ENCODE data around the gene DACH1. TPM values are rescaled to one million over a fixed set of nuclear protein-coding genes. Genes with fewer than 3 reads are reported as not detected.

The DACH1 gene
- total RNA-seq, 1 experiment from 2014 or later: not detected

DNA sequence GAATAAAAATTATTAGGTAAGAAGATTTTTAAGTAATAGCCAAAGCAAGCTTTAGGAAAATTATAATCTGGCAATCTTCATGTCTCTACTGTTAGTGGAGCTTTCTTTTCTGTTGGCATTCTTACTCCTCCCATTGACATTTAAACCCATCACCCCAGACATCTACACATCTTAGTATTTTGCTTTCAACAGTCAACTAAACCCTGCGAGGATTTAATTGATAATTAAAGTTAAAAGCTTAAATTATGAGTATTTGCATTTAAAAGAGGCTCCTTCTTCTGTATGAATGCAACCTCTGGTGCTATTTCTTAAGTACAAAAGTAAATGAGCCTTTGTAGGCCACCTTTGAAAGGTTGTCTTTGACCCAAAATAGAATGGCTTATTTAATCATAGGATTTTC is 148.1 kb downstream of the DACH1 start:
- Histone ChIP-seq H2AFZ (ENCODE audit: low read length) (no peak overlapping the region), H3K27ac (ENCODE audit: low read length) (no peak overlapping the region), H3K9me3 (ENCODE audit: low read length) (no peaks in the 10 kb centered on the region), H3K4me2 (ENCODE audit: low read length) (no peak overlapping the region), H3K4me1 (ENCODE audit: insufficient read depth, low read length) (no peaks in the 10 kb centered on the region), H4K20me1 (ENCODE audit: low read length) (no peaks in the 10 kb centered on the region), H3F3A (ENCODE audit: low read length, unreplicated experiment) (no peaks in the 10 kb centered on the region), H3K79me2 (ENCODE audit: low read length) (no peaks in the 10 kb centered on the region), H3K4me3 (ENCODE audit: low read length) (no peak overlapping the region), H3K9me2 (replicated peaks; ENCODE audit: low read length) (no peaks in the 10 kb centered on the region), H3K36me3 (ENCODE audit: low read depth, low read length) (no peaks in the 10 kb centered on the region), H3K27me3 (ENCODE audit: low read length) (no peaks in the 10 kb centered on the region), H3K9ac (ENCODE audit: low read length) (no peak overlapping the region)
- DNase-seq (no peak), ATAC-seq (no peak)
- TF ChIP-seq CTCF (conservative IDR thresholded peaks at IDR 0.05; ENCODE audit: low read depth, low read length): no peak
- no peak for TF ChIP-seq EZH2phosphoT487 (IDR thresholded peaks at IDR 0.05; ENCODE audit: borderline replicate concordance, low read length)
- no peak for TF ChIP-seq EZH2 (IDR thresholded peaks at IDR 0.05; ENCODE audit: low read length, unreplicated experiment)
- intact Hi-C loops (cut with micrococcal nuclease): no loop called here
- CTCF ChIA-PET: no interaction called here
- POLR2A ChIA-PET (ENCODE audit: unreplicated experiment): no interaction called here
- BruUV-seq (replicated peaks): no TSS peak

GRCh38 chr13:71714802-71715375 is 152.1 kb downstream of the DACH1 start:
- Histone ChIP-seq H3K9me2 (replicated peaks; ENCODE audit: low read length) (no peaks in the 10 kb centered on the region), H3K36me3 (ENCODE audit: low read depth, low read length) (no peaks in the 10 kb centered on the region), H3K9me3 (ENCODE audit: low read length) (no peaks in the 10 kb centered on the region), H3K79me2 (ENCODE audit: low read length) (no peaks in the 10 kb centered on the region), H3K4me1 (ENCODE audit: insufficient read depth, low read length) (no peaks in the 10 kb centered on the region), H3K9ac (ENCODE audit: low read length) (no peak overlapping the region), H3F3A (ENCODE audit: low read length, unreplicated experiment) (no peaks in the 10 kb centered on the region), H2AFZ (ENCODE audit: low read length) (no peak overlapping the region), H3K4me2 (ENCODE audit: low read length) (no peak overlapping the region), H3K27ac (ENCODE audit: low read length) (no peak overlapping the region), H3K4me3 (ENCODE audit: low read length) (no peak overlapping the region), H4K20me1 (ENCODE audit: low read length) (no peaks in the 10 kb centered on the region), H3K27me3 (ENCODE audit: low read length) (no peaks in the 10 kb centered on the region)
- intact Hi-C loops (cut with micrococcal nuclease): no loop called here
- no TSS peak for BruUV-seq (replicated peaks)
- DNase-seq: no peak
- no peak for ATAC-seq
- POLR2A ChIA-PET (ENCODE audit: unreplicated experiment): no interaction called here
- no peak for TF ChIP-seq EZH2phosphoT487 (IDR thresholded peaks at IDR 0.05; ENCODE audit: borderline replicate concordance, low read length)
- TF ChIP-seq EZH2 (IDR thresholded peaks at IDR 0.05; ENCODE audit: low read length, unreplicated experiment): no peak
- TF ChIP-seq CTCF (conservative IDR thresholded peaks at IDR 0.05; ENCODE audit: low read depth, low read length): no peak
- CTCF ChIA-PET: no interaction called here

DNA sequence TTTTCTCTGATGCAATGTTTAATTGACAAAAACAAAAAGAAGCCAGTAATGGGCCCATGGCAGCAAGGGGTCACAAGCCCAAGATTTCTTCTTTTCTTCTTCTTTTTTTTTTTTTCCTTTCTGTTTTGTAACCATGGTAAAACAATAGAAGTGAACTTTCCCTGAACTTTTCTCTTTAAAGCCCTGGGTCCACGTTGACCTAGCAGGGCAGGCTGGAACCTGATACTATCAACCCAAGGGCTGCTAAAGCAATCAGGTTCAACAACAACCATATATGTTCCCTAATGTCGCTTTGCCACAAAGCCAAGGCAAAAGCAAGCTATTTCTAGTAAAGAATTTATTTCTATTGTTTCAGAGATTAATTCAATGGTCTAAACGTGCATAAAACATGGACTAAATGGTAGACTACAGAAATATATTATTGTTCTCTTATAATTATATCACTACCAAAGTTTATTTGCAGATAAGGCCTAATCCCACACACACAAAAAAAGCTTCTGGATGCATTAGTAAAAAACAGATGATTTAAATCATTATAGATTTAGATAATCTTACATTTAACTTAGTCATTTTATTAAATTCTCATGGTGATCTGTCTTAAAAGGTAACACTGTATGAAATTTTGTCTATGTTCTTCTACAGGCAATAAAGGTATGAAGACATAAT is 153.9 kb downstream of the DACH1 start:
- H4K20me1 ChIP-seq (ENCODE audit: low read length): no peaks in the 10 kb centered on the region
- DNase-seq (no peak), ATAC-seq (no peak)
- POLR2A ChIA-PET (ENCODE audit: unreplicated experiment): no interaction called here
- no peak overlapping the region for H3K27ac ChIP-seq (ENCODE audit: low read length)
- H3K4me1 ChIP-seq (ENCODE audit: insufficient read depth, low read length): no peaks in the 10 kb centered on the region
- no peak overlapping the region for H3K9ac ChIP-seq (ENCODE audit: low read length)
- CTCF ChIA-PET: no interaction called here
- TF ChIP-seq EZH2phosphoT487 (IDR thresholded peaks at IDR 0.05; ENCODE audit: borderline replicate concordance, low read length): no peak
- TF ChIP-seq CTCF (conservative IDR thresholded peaks at IDR 0.05; ENCODE audit: low read depth, low read length): no peak
- TF ChIP-seq EZH2 (IDR thresholded peaks at IDR 0.05; ENCODE audit: low read length, unreplicated experiment): no peak
- H3K27me3 ChIP-seq (ENCODE audit: low read length): no peaks in the 10 kb centered on the region
- no peaks in the 10 kb centered on the region for H3K79me2 ChIP-seq (ENCODE audit: low read length)
- no peaks in the 10 kb centered on the region for H3K36me3 ChIP-seq (ENCODE audit: low read depth, low read length)
- no peaks in the 10 kb centered on the region for H3K9me2 ChIP-seq (replicated peaks; ENCODE audit: low read length)
- H3K9me3 ChIP-seq (ENCODE audit: low read length): no peaks in the 10 kb centered on the region
- H3K4me3 ChIP-seq (ENCODE audit: low read length): no peak overlapping the region
- no peak overlapping the region for H3K4me2 ChIP-seq (ENCODE audit: low read length)
- no peak overlapping the region for H2AFZ ChIP-seq (ENCODE audit: low read length)
- H3F3A ChIP-seq (ENCODE audit: low read length, unreplicated experiment): no peaks in the 10 kb centered on the region
- intact Hi-C loops (cut with micrococcal nuclease): no loop called here
- no TSS peak for BruUV-seq (replicated peaks)

Data from PC-3 (cell line).